TTC549 (cell line): ENCODE data around the gene ODAD3.
"Not testable (repeated sequence)": the region's sequence is repeated elsewhere in the genome, so short reads cannot be mapped to it uniquely, and the experiment has no call there.

ENCODE experiments used
- FAIRE-seq: peaks from 2 replicates; lab custom pipeline; 2012; peaks lifted over from hg19 to GRCh38; lab: Jason Lieb, UNC

ODAD3 gene

DNA sequence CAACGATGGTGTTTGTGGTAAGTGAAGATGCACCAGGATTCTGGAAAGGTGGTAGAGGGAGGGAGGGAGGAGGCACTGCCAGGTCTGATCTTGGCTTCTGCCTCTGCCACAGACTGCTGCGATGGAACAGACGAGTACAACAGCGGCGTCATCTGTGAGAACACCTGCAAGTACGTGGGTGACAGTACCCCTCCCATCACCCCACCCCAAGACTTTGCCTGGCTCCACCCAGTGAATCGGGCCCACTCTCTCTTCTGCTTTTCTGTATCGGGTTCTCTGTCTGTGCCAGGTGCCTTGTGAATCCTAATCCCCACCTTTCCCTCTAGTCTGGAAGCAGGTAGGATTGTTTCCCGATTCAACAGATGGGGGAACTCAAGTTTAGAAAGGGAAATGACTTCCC lies 3.0 kb upstream of the ODAD3 start:
- no peak for FAIRE-seq

DNA sequence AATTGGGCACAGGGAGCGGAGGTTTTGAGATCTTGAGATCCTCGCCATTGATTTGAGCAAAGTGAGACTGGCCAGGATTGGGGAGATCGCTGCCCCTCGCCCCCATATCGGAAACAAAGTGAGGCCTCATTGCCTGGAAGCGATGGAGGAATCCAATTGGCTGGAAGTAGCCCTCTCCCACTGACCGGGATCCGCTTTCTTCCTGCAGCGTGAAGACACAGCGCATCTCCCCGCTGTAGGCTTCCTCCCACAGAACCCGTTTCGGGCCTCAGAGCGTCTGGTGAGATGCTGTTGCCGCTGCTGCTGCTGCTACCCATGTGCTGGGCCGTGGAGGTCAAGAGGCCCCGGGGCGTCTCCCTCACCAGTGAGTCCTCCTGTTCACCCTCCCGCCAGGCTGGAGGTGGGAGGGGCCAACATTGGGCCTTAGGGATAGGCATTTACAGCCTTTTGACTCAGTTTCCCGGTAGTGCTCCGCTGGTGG lies 952 bp upstream of the ODAD3 start:
- no peak for FAIRE-seq

DNA sequence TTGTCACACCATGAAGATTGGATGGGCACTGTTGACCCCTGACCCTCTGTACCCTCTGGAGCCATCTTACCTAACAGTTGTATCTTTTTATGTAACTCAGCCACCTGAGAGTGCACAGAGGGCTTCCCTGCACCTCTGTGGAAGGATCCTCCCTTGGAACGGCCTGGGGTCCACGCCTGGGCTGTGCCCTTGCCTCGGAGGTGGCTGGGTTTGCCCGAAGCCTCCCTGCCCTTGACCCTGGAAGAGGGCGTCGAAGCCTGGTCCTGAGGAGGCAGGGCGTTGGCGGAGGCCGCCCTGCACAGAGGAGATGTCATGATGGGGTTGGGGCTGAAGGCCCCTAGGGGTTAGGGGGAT lies 241 bp downstream of the ODAD3 start:
- no peak for FAIRE-seq

DNA sequence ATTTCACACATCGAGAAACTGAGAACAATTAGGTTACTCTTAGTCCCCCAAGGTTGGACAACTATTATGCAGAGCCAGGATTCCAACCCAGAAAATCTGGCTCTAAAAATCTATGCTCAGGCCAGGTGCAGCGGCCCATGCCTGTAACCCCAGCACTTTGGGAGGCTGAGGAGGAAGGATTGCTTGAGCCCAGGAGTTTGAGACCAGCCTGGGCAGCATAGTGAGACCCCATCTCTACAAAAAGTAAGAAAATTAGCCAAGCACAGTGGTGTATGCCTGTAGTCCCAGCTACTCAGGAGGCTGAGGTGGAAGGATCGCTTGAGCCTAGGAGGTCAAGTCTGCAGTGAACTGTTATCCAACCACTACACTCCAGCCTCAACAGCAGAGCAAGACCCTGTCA lies 1.4 kb downstream of the ODAD3 start:
- not testable (repeated sequence) for FAIRE-seq

DNA sequence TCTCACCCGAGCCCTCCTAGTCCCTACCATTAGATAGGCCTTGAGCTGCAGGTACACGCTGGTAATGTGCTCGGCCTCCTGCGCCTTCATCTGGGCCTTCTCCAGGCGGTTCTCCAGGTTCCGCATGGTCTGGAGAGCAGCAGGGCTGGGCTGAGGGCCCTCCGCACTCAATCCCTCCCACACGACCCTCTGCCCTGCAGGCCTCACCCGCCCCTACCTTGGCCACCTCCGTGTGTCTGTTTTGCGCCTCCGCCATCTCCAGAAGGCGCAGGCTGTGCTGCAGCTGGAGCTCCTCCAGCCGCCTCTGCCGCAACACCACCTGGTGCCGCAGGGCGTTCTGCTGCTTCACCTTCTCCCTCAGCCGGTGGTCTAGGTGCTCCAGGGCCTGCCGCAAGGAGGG lies 8.3 kb downstream of the ODAD3 start:
- no peak for FAIRE-seq

DNA sequence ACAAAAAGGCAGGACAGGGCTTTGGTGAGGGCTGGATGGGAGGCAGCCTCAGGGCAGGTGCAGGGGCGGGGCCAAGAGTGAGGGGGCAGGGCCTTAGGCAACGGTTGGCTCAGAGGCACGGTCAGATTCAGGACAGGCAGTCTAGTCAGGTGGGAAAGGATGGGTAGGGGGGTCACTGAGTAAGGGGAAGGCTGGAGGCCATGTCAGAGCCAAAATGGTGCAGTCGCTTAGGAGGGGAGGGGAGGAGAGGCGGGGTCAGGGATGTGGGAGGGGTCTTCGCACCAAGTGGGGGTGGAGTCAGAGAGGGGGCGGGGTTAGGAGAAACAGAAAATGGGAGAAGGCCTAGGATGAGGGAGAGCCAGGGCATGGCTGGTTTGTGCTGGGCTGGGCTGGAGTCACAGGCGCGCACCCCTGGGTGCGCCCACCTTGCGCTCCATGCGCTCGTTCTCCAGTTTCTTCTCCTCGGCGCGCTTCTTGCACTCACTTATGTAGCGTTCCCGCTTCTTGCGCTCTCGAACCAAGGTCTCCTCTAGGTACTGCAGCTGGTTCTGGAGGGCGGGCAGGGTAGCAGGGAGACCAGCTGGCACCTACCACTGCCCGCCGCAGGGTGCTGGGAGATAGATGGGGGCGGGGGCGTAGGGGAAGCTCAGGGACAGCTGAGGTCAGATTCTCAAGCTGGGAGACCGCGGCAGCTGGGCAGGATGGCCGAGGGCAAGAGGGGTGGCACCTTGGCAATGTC lies 9.0 kb downstream of the ODAD3 start:
- no peak for FAIRE-seq

DNA sequence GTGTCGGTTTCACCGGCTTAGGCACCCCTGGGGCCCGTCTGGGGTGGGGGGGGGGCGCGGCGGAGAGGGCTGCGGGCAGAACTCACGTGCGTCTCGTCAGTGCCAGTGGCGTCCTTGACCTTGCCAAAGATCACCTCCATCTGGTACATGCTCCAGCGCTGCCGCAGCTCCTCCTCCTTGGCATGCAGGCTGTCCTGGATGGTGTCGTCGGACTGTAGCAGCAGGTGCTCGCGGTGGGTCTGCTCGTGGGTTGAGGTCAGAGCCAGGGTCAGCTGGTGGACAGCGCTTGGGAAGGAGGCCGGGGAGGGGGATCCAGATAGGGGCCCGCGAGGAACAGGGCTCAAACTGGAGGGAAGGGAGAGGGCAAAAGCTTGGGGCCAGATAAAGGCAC lies 11.1 kb downstream of the ODAD3 start:
- no peak for FAIRE-seq

DNA sequence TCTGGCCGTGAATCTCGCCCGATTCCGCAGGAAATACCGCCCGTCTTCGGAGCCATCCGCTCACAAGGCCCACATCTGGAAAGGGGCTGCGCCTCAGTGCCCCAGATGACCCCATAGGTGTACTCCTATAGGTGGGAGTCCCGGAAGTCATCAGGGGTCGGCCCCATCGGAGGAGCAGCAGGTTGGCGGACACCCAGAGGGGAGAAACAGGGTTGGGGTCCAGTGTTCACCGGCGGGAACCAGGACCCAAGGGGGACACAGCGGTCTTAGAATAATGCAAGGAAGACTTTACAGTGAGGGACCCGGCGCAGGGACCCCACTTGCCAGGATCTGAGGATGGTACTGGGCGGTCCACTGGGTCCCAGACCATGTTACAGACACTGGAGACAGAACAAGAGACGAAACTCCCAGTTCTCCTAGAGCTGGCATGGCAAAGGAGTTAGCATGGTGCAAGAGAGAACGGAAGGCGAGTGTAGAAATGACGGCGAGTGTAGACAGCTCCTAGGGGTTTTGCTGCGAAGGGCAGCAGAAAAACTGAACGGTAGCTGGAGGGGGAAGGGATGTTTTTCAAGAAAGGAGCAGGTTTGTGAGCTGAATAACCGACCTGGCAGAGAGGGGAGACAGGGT lies 11.6 kb downstream of the ODAD3 start:
- FAIRE-seq = no peak

DNA sequence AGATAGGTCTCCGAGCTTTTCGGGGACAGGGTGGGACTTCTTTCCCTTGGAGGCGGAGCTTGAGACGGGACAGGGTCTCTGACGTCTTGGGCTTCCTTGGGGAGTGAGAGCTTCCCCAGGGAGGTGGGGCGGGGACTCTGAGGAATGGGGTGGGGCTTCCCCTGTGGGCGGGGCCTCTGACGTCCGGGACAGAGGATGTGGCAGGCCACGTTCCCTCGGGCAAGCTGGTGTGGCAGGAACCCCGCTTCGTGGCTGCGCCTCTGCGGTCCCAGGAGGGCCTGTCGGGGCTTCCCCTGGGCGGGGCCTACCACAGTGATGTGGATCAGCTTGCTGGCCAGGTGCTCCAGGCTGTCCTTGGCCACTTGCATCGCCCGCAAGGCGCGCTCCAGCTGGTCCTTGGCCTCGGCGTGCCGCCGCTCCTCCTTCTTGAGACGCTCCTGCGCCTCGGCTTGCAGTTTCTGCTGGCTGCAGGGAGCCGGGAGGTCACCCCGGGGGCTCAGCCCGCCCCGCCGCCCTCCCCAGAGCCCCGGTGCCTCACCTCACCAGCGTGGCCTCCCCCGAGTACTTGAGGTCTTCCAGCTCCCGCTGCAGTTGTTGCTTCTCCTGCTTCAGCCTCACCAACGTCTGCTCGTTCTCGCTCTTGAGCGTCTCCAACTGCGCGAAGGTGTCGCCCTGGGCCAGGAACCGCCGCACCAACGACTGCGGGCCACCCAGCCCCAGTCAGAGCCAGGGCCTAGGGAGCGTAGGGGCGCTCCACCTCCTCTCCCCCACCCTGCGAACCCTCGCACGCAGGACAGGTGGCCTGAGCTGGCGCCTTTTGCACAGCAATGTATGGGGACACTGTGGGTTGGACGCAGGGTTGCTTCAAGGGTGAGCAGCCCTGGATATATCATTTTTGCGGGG lies 12.5 kb downstream of the ODAD3 start:
- no peak for FAIRE-seq

DNA sequence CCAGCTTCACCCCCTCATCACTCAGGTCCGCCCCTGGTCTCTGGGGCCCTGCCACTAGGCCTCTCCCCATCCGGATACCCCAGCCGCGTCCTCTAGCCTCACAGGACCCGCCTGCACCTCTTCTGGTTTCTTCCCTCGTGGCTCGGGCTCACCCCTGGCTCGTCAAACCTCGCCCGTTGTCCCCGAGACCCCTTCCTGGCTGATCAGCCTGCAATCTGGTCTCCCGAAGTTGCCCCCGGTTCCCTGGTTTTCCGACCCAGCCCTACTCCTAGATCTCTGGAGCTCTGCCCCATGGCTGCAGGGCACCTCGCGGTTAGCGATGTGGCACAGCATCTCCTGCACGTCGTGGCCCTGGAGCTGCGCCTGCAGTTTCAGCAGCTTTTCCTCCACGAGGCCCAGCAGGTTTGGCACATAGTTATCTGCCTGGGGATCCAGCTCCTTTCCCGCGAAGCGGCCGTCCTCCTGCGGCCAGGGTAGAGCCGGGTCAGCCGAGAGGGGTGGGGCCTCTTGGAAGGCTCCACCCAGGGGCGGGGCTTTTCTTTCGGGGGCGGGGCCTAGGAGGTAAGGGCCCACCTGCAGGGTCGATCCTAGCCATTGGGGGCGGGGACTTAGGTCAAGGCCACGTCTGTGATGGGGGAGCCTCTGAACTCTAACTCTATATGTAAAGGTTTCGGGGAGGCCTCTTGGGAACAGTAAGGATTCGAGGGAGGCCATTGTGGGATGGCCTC lies 13.4 kb downstream of the ODAD3 start:
- FAIRE-seq = no peak

DNA sequence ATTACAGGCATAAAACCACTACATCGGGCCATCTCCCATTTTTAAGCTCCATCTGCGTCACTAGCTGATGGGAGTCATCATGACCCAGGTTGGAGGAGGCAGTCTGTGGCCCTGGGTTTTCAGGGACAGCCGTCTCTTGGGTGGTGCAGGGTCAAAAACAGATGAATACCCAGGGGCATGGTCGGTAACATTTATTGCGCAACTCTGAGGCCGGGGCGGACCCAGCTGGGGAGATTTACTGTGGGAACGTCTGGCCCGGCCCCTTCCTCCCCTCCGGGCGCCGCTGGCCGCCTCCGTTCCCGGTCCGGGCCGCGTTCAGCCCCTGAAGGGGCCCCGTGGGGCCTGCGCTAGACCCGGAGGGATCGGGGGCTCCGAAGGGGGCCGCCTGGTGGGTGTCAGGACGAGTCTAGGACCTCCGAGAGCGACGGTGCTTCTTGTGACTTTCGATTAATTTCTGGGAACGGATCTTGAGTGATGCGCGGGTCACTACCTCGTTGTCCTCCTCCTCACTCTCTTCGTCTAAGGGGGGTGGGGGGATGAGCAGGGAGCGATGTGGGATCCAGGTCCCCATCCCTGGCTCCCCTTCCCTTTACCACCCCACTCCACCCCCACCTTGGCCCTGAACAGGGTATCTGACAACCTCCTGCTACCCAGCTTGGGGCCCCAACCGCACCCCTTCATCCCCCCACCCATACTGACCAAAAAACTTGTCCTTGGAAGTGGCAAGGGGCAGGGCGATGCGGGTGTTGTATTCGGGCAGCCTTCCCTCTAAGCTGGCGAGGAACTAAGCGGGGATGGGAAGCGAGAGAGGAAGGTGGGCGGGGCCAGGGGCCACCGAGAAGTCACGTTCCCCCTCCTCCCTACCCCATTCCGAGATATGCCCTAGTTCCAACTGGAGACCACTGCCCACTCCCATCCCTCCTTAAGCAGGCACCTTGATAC lies 14.2 kb downstream of the ODAD3 start:
- FAIRE-seq = no peak

DNA sequence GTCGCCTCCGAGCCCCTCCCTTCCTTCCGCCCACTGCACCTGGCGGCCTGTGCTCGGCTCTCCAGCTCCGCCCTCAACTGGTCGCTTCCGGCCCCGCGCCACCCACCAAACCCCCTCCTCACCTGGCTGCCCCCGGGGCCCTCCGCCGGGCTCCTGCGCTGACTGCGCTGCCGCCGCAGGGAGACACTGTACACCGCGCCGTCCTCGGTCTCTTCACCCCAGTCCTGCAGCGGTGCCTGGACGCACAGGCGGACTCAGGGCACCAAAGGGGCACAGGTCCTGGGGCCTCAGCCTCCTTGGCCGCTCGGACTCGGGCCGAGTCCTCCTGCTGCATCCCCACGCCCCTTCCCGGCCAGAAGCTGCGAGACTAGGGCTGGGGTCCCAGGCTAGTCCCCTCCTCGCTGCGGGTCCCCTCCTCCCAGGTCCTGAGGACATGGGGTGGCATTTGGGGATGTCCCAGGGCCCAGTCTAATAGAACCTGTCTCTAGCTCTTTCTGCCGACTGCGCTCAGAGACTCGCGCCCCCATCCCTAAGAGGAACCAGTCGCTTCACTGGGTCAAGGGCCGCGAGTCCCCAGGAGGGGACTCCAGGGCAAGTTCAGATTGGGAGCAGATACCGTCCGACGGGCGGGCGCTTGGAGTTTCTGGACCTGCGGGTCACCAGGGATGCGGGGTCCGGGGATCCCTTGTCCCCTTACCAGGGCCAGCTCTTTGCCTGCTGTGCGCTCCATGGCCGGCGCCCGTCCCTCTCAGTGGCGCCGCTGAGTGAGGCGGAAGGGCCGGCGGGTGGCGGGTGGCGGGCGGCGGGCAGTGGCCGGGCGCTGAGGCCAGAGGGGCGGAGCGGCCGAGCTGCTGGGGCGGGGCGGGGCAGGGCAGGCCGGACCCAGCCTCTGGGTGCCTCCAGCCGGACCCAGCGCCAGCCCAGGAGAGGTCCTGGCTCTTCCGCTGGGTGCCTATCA lies 16.1 kb downstream of the ODAD3 start, which contains the start of gene RGL3:
RGL3 (minus strand) TSS at position 766 of the 958 bp plus-strand sequence; CDS start at position 730, 36 bp downstream.
- FAIRE-seq = no peak

DNA sequence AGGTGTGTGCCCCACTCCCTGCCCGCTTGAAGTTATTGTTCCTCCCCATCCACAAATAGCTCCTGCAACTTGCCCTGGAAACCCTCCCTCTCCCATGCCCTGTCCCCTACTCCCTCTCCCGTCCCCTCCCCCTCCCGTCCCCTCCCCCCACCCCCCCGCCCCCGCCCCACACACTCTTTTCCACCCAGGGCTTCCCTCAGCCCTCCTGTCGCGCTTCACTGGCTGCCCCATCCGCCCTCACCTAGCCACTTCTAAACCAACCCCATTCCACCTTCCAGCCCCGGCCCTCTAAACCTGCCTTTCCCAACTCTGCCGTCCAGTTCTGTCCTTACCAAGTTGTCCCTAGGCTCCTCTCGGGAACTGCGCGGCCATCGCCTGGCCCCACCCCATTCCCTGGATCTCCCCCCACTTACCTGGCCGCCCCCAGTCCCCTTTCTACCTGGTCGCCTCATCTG lies 16.8 kb downstream of the ODAD3 start:
- FAIRE-seq = no peak

DNA sequence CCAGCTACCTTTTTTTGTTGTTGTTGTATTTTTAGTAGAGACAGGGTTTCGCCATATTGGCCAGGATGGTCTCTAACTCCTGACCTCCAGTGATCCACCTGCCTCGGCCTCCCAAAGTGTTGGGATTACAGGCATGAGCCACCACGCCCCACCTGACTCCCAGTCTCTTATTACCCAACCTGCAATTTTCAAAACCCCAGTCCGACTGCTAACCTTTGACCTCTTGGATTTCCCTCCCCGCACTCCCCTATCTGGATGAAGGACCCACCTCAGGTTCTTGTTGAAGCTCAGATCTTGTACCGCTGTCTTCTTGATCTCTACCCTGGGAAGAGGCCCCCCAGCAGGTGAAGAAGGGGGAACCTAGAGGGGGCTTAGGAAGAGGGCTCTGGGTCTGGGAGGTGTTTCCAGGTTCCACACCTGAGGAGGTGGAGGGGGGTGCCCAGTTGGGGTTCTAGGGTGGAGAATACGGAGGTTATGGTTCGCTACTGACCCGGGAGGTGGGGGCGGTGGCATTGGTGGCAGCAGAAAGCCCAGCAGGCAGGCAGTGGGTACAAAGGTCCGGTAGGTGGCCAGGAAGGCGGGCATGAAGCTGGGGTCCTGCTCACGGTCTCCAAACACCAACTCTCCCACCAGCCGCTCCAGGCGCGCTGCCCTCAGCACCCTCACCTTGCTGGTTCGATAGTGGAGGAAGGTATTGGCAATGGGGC lies 18.4 kb downstream of the ODAD3 start:
- FAIRE-seq = no peak

DNA sequence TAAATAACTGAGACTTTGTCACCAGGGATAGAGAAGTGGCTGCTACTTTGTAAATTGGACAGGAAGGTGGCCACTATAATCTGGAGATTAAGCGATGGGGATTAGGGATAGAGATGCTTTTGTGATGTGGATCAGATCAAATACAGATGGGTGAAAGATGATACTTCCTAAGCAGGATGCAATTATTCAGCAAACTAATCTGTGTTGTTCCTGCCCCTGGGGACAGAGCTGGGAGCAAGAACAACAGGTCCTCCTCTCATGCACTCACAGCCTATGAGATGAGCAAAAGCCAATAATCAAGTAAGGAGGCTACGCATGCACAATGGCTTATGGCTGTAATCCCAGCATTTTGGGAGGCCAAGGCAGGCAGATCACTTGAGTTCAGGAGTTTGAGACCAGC lies 20.4 kb downstream of the ODAD3 start:
- FAIRE-seq = no peak

DNA sequence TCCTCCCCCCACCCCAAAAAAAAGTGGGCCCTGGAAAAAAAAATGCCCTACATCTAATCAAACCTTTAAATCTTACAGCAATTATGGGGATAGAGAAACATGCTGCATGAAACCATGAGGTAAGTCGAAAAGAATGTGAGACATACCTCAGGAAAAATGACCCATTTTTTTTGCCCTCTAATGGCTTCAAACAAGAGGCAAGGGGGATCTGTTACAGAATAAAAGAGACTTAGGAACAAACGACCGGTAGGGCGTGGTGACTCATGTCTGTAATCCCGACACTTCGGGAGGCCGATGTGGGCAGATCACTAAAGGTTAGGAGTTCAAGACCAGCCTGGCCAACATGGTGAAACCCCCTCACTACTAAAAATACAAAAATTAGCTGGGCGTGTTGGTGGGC lies 24.2 kb downstream of the ODAD3 start:
- FAIRE-seq = no peak

DNA sequence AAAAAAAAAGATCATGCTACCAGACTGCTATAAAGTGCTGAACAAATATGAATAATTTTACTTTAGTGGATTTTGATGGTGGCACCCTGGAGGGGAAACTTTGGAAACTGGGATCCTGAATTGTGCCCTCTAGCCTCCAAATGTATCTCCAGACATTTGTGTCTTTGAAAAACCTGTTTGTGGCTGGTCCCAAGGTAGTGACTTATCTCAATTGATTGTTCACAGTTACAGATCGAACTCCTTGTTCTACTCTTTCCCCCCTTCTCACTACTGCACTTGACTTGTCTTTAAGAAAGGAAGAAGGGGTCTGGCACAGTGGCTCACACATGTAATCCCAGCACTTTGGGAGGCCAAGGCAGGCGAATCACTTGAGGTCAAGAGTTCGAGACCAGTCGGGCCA lies 26.3 kb downstream of the ODAD3 start:
- FAIRE-seq = no peak

DNA sequence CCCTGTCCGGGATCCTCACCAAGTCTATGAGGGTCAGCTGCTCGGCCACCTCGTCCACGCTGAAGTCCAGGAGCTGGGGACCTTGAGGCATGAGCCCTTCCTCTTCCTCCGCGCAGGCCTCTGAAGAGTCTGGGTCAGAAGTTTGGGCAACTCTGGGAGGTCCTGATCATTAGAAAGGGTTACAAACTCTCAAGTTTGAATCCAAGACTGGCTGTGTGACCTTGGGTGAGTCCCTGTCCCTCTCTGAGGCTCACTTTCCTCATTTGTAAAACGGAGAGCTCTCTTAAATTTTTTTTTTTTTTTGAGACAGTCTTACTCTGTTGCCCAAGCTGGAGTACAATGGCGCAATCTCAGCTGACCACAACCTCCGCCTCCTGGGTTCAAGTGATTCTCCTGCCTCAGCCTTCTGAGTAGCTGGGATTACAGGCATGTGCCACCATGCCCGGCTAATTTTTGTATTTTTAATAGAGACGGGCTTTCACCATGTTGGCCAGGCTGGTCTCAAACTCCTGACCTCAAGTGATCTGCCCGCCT lies 28.2 kb downstream of the ODAD3 start:
- not testable (repeated sequence) for FAIRE-seq
